Retinal pigment epithelial cell (primary cell): ENCODE data around the gene SPAAR.

Experiments used
- DNase-seq: peaks from one replicate; pipeline ENCODE4 v3.0.0-alpha.2; 2010; ENCODE audit warnings: low read depth
- H3K4me3 ChIP-seq: 2 replicates; pipeline ENCODE4 v1.5.1; 2011; ENCODE audit warnings: mild to moderate bottlenecking, low read length, control low read depth, moderate library complexity
- TF ChIP-seq, protein P1 (sequence below): conservative IDR thresholded peaks from 2 replicates; pipeline ENCODE4 v1.5.1; 2011; ENCODE audit warnings: low read depth, low read length, control low read depth, inconsistent platforms

SPAAR gene

DNA sequence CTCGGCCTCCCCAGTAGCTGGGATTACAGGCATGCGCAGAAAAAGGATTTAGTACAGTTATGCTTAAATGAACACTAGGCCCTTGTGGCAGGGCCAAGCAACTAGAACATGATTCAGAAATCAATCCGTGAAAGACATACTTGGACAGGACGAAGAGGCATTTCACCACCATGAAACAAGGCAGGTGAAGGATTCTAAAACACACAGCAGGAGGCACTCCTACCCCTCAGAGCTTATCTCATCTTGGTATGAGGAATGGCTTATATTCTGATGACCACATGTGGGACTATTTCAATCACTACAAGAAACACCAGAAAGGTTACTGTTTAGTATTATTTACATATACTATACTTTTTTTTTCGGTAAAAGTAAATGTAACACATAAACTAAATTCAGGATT lies 33.0 kb downstream of the SPAAR start:
- H3K4me3 ChIP-seq, result no peak overlapping the region
- no peak for DNase-seq
- TF ChIP-seq, protein P1, sequence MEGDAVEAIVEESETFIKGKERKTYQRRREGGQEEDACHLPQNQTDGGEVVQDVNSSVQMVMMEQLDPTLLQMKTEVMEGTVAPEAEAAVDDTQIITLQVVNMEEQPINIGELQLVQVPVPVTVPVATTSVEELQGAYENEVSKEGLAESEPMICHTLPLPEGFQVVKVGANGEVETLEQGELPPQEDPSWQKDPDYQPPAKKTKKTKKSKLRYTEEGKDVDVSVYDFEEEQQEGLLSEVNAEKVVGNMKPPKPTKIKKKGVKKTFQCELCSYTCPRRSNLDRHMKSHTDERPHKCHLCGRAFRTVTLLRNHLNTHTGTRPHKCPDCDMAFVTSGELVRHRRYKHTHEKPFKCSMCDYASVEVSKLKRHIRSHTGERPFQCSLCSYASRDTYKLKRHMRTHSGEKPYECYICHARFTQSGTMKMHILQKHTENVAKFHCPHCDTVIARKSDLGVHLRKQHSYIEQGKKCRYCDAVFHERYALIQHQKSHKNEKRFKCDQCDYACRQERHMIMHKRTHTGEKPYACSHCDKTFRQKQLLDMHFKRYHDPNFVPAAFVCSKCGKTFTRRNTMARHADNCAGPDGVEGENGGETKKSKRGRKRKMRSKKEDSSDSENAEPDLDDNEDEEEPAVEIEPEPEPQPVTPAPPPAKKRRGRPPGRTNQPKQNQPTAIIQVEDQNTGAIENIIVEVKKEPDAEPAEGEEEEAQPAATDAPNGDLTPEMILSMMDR, result no peak

DNA sequence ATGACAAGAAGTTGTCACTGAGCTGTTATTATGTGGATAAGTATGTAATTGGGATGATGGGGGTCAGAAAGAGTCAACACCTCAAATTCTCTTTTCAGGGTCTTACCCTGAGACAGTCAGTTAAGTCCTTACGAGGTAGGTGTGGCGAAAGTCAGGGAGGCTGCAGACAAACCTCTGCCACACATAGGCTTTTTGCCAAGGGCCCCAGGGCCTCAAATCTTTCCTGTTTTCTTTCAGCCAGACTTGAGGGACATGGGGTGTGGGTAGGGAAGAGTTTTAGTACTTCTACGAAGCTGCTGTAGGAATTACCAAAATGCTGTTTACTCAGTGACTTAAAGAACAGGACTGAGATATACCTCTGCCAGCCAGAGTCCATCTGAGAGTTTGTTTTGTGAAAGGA lies 34.9 kb downstream of the SPAAR start:
- TF ChIP-seq, protein P1, result no peak
- DNase-seq, result no peak
- H3K4me3 ChIP-seq, result no peak overlapping the region

DNA sequence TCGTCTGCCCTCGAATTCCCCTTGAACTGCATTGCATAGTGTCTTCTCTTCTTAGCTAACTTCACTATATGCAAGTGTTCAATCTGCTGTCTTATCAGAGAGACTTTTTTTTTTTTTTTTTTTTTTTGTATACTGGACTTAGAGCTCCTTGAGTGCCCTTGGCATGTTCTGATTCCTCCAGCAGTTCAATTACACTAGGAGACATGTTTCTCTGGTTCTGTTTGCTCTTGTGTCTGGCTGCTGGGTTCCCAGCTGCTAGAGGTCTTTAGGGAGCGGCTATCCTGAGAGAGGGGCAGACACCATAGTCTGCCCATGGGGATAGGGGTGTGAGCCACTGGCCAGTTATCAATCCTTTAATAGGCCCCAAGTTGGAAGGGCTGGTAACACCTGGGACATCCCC lies 35.6 kb downstream of the SPAAR start:
- no peak for DNase-seq
- no peak overlapping the region for H3K4me3 ChIP-seq
- TF ChIP-seq, protein P1, result no peak

DNA sequence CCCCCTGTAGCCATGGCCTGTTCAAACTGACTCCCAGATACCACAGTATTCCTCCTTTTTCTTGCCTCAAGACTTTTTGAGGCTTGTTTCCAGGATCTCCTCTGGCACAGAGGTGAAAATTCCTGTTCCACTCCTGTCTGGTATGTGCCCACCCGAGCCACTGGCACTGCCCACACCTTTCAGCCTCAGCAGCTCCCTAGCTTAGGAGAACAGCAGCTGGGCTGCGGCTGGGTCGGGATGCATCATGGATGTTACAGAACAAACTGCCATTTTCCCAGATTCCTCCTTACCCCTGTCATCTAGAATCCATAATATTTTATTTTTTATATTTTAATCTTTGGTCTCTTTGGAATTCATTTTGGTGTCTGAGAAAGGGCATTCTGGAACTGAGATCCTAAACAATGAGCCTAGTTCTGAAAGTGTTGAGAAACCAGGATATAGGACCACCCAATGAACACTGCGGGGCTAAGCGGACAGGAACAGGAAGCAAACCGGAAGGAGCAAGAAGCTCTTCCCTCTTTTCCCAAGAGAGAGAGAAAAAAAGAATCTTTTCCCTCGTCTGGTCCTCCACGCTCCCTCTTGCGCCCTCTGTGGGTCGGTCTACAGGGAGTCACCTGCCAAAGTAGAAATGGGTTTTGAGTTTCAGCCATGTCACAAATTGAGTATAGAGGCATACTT lies 36.2 kb downstream of the SPAAR start:
- DNase-seq, result peak; percentile 29
- TF ChIP-seq, protein P1, result peak; percentile 98
- H3K4me3 ChIP-seq, result peak overlapping the region; percentile 41

DNA sequence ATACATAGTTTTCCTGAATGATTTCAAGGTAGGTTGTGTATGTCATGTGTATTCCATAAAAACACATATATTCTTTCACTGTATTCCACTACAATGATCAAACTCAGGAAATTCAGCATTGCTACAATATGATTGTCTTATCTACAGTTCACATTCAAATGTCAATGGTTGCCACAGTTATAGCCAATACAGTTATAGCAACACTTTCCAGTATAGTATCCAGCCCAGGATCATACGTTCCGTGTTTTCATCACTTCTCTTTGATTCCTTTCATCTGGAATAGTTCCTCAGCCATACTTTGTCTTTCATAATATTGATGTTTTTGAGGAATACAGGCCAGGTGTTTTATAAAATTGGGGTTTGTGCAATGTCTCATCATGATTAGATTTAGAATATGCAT lies 39.2 kb downstream of the SPAAR start:
- no peak for DNase-seq

DNA sequence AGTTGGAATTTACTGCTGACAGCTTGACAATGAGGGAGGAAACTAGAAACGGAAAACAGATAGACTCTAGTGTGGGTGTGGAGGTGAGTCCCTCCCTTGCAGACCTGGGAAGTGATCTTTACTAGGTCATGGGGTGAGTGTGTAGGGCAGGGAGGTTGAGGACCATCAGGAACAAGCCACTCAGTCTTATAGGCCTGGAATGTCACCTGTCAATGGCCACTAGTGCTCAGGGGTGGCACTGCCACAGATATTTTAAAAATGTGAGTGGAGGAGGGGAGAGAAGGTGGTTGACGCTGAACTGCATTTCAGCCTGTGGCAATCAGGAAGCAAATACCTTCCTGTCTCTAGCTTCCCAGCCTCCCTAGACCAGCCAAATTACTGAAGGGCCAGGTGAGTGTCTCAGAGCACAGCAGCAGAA lies 39.6 kb downstream of the SPAAR start:
- TF ChIP-seq, protein P1, result no peak
- no peak for DNase-seq
- no peak overlapping the region for H3K4me3 ChIP-seq

More for the DNA sequence above, 39.2 kb downstream of the SPAAR start:
- no peak overlapping the region for H3K4me3 ChIP-seq
- TF ChIP-seq, protein P1, result no peak

DNA sequence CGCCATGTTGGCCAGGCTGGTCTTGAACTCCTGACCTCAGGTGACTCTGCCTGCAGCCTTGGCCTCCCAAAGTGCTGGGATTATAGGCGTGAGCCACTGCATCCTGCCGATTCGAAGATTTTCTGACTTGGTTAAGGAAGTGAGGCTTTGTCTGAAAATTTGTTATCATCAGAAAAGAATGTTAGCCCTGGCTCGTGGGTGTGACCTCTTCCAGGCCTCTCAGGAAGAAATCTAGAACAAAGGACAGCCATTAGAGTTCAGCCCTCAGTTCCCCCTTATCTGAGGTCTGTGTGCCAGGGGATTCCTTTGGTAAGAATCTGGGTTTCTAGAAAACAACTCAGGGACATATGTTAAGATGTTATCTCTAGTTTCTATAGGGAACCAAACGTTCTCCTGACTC lies 42.4 kb downstream of the SPAAR start:
- no peak for DNase-seq
- H3K4me3 ChIP-seq, result no peak overlapping the region
- TF ChIP-seq, protein P1, result no peak
